KMS-11 (cell line): ENCODE data around the gene TRMT112.
A peak's percentile ranks its signal among the peaks of the same experiment; 100 is the strongest.

Experiments used
- H2AFZ ChIP-seq: fragments of 200-600 bp; sonication (generic); 2 replicates; pipeline ENCODE4 v1.6.1; 2016; ENCODE audit warnings: antibody characterized with exemption, mixed run types, low read depth
- H3K27ac ChIP-seq: fragments of 200-600 bp; sonication (generic); 2 replicates; pipeline ENCODE4 v1.6.1; 2016; ENCODE audit warnings: mild to moderate bottlenecking, mixed run types
- H3K27me3 ChIP-seq: fragments of 200-600 bp; sonication (generic); 2 replicates; pipeline ENCODE4 v1.6.1; 2017; ENCODE audit warnings: mild to moderate bottlenecking, low read depth, mixed run types, moderate library complexity; ENCODE audit not compliant: insufficient read depth
- H3K36me3 ChIP-seq: fragments of 200-600 bp; sonication (generic); 2 replicates; pipeline ENCODE4 v1.6.1; 2017; ENCODE audit warnings: mild to moderate bottlenecking, mixed run types; ENCODE audit not compliant: insufficient read depth
- H3K4me1 ChIP-seq: fragments of 200-600 bp; sonication (generic); 2 replicates; pipeline ENCODE4 v1.6.1; 2016; ENCODE audit warnings: mild to moderate bottlenecking, low read depth, mixed run types; ENCODE audit not compliant: poor library complexity, severe bottlenecking
- H3K4me2 ChIP-seq: fragments of 200-600 bp; sonication (generic); 2 replicates; pipeline ENCODE4 v1.7.0; 2016; ENCODE audit warnings: mild to moderate bottlenecking, mixed run types
- H3K4me3 ChIP-seq: fragments of 200-600 bp; sonication (generic); IDR thresholded peaks from 2 replicates; pipeline ENCODE4 v1.6.1; 2017; ENCODE audit warnings: low read depth, low read length, mixed read lengths; ENCODE audit not compliant: insufficient read depth
- H3K79me2 ChIP-seq: fragments of 200-600 bp; sonication (generic); 2 replicates; pipeline ENCODE4 v1.6.1; 2016; ENCODE audit warnings: low read depth, mixed run types; ENCODE audit not compliant: insufficient read depth
- H3K9ac ChIP-seq: fragments of 200-600 bp; sonication (generic); 2 replicates; pipeline ENCODE4 v1.6.1; 2016; ENCODE audit warnings: mild to moderate bottlenecking, mixed run types
- H4K20me1 ChIP-seq: fragments of 200-600 bp; sonication (generic); 2 replicates; pipeline ENCODE4 v1.6.1; 2016; ENCODE audit warnings: mild to moderate bottlenecking, mixed run types; ENCODE audit not compliant: insufficient read depth
- TF ChIP-seq, protein P1 (sequence below): fragments of 200-600 bp; sonication (generic); conservative IDR thresholded peaks from 2 replicates; pipeline ENCODE4 v1.6.1; 2017; ENCODE audit warnings: low read depth, mild to moderate bottlenecking, antibody characterized with exemption, low read length, moderate library complexity, mixed read lengths

TRMT112 gene

DNA sequence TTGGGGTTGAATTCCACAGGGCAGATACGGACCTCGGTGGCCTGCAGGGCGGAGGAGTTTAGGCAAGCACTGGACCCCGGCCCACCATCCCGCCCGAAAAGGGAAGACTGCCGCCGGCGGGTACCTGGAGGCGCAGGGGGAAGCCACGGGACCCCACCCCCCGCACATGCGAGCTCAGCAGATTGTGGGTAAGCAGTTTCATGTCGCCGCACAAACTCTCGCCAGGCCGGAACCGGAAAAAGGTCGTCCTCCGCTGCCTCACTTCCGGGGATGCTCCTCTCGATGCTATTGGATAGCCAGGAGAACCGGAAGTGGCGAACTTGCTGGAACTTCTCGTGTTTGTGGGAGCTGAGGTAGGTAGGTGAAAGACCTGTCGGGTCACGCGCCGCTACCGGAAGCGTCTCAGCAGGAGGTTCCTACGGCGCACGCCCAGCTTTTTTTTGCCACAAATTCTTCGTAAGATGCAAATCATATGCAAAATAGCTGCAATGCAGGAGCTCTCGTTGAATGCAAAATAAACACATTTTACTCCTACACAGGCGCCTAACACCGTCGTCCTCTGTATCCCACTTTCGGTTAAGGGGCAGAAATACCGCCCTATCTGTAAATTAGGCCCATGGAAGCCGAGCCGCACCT lies at the start of gene TRMT112:
Gene TRMT112, minus strand, starts transcription at position 235 of the 636 bp plus-strand sequence. Its CDS starts 33 bp downstream, at position 202.
- peak within 1 kb of the TSS; percentile 67; the same call in 1 of the 2 replicates for H2AFZ ChIP-seq
- no peaks in the 10 kb centered on the region for H3K27me3 ChIP-seq
- peak within 1 kb of the TSS; percentile 94 for H3K4me2 ChIP-seq
- peaks cover 19% of the 10 kb centered on the region; the same call in 1 of the 2 replicates for H3K79me2 ChIP-seq
- peak within 1 kb of the TSS; percentile 88 for H3K27ac ChIP-seq
- no peak within 1 kb of the TSS for H3K4me3 ChIP-seq
- H3K9ac ChIP-seq = peak within 1 kb of the TSS; percentile 84
- H3K4me1 ChIP-seq = peaks cover 33% of the 10 kb centered on the region
- TF ChIP-seq, protein P1, sequence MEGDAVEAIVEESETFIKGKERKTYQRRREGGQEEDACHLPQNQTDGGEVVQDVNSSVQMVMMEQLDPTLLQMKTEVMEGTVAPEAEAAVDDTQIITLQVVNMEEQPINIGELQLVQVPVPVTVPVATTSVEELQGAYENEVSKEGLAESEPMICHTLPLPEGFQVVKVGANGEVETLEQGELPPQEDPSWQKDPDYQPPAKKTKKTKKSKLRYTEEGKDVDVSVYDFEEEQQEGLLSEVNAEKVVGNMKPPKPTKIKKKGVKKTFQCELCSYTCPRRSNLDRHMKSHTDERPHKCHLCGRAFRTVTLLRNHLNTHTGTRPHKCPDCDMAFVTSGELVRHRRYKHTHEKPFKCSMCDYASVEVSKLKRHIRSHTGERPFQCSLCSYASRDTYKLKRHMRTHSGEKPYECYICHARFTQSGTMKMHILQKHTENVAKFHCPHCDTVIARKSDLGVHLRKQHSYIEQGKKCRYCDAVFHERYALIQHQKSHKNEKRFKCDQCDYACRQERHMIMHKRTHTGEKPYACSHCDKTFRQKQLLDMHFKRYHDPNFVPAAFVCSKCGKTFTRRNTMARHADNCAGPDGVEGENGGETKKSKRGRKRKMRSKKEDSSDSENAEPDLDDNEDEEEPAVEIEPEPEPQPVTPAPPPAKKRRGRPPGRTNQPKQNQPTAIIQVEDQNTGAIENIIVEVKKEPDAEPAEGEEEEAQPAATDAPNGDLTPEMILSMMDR = no peak
- H3K36me3 ChIP-seq = no peaks in the 10 kb centered on the region
- no peaks in the 10 kb centered on the region for H4K20me1 ChIP-seq

DNA sequence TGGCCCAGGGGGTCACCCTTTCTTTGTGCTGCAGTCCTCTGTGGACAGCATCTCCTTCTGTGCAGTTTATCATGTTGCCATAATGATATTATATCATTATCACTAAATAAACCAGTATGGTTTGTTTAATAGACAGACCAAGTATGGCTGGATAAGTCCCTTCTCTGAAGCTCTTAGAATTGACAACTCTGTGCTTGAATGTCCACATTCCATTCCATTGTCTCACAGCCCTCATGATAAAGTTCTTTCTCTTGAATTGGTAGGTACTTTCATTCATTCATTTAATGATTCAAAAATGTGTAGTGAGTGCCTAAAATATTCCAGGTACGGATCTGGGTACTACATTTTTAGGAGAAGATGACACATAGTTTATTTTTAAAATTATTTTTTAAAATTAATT lies 49.4 kb upstream of the TRMT112 start:
- no peak overlapping the region for H3K4me2 ChIP-seq
- H3K27ac ChIP-seq = no peak overlapping the region
- no peak overlapping the region for H3K4me3 ChIP-seq
- H3K79me2 ChIP-seq = no peaks in the 10 kb centered on the region
- TF ChIP-seq, protein P1 = no peak
- peaks cover 7% of the 10 kb centered on the region for H3K4me1 ChIP-seq
- no peak overlapping the region for H3K9ac ChIP-seq
- no peaks in the 10 kb centered on the region for H3K27me3 ChIP-seq
- no peaks in the 10 kb centered on the region for H4K20me1 ChIP-seq
- no peak overlapping the region for H2AFZ ChIP-seq
- peaks cover 5% of the 10 kb centered on the region; the same call in 1 of the 2 replicates for H3K36me3 ChIP-seq

DNA sequence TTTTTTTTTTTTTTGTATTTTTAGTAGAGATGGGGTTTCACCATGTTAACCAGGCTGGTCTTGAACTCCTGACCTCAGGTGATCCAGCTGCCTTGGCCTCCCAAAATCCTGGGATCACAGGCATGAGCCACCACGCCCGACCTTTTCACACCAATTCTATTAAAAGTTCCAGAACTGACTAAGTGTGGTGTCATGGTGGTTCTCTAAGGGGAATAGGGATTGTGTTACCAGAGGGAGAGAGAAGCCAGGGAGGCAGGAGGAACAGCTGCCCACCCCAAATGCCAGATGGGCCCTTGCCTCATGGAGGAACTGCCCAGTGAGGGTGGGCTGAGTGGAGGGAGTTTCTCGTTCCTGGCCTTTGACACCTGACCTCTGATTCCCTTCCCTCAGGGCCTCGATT lies 47.6 kb upstream of the TRMT112 start:
- H3K36me3 ChIP-seq = peaks cover 5% of the 10 kb centered on the region; the same call in 1 of the 2 replicates
- H3K4me3 ChIP-seq = no peak overlapping the region
- no peaks in the 10 kb centered on the region for H3K79me2 ChIP-seq
- no peak overlapping the region for H3K9ac ChIP-seq
- TF ChIP-seq, protein P1 = no peak
- peaks cover 24% of the 10 kb centered on the region for H3K4me1 ChIP-seq
- no peaks in the 10 kb centered on the region for H4K20me1 ChIP-seq
- H2AFZ ChIP-seq = no peak overlapping the region
- no peak overlapping the region for H3K27ac ChIP-seq
- H3K27me3 ChIP-seq = no peaks in the 10 kb centered on the region
- no peak overlapping the region for H3K4me2 ChIP-seq

DNA sequence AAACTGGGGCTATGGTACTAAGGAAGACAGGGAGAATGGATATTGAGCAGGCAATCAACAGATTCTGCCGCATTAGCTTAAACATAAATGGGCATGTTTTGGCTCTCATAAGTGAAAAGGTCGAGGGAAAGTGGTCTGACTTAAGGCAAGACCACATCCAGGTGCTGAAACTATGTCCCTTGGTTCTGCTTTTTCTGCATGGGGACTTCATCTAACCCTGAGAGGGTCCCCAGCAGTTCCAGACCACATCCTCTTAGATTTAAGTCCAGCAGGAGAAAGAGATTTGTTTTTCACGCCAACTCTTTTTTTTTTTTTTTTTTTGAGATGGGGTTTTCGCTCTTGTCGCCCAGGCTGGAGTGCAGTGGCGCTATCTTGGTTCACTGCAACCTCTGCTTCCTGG lies 47.1 kb upstream of the TRMT112 start:
- H3K36me3 ChIP-seq = peaks cover 5% of the 10 kb centered on the region; the same call in 1 of the 2 replicates
- H3K79me2 ChIP-seq = no peaks in the 10 kb centered on the region
- no peak overlapping the region for H3K4me2 ChIP-seq
- no peaks in the 10 kb centered on the region for H4K20me1 ChIP-seq
- no peak overlapping the region for H2AFZ ChIP-seq
- H3K4me3 ChIP-seq = no peak overlapping the region
- no peaks in the 10 kb centered on the region for H3K27me3 ChIP-seq
- no peak overlapping the region for H3K9ac ChIP-seq
- peaks cover 26% of the 10 kb centered on the region for H3K4me1 ChIP-seq
- no peak overlapping the region for H3K27ac ChIP-seq
- TF ChIP-seq, protein P1 = no peak
